Amniotic stem cell (primary cell): ENCODE results near the gene SENP1.
"Not testable (repeated sequence)": the region's sequence is repeated elsewhere in the genome, so short reads cannot be mapped to it uniquely, and the experiment has no call there.

Experiments
- DNase-seq: peaks from one replicate; lab custom pipeline; 2025; lab: John Stamatoyannopoulos, UW

Gene SENP1

DNA sequence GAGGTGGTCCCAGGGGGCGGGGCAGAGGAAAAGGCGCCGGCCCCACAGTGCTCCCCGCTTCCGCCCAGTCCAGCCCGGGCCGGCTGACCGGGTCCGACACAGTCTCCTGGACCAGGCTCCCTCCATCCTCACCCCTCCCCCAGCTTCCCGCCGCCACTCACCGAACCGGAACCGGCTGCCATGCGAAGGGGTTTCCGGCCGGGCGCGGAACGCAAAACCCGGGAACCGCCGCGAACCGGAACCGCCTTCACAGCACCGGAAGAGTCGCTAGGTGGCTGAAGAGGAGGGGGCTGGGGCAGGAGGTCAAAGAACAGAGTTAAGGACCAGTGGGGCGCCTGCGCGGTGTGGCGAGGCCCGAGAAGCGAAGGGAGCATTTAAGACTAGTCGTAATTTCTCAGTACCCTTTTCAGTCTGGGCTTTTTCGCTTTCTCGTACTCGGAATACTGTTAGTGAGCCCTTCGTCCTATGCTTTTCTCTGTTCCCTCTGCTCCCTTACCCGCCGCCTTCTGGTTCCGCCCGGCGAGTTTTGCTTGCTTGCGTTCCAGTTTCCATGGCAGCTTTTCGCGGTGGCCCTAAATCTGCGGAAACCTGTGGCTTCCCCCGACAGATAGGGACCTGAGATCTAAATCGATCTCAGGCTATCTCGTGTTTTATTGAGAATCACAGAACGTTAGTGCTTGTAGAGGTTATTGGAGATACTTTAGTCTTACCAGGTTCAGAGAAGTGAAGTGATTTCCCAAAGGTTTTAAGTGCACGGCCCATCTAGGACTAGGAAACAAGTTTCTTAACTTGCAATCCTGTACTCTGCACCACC is at the start of gene SENP1:
TSS of gene SENP1 (minus strand) at position 213 of the 814 bp plus-strand sequence. CDS start 4,607 bp downstream, outside the sequence.
- DNase-seq, result peak; percentile 58

- DNase-seq, result no peak
These were observed 45.4 kb upstream of the SENP1 start for GRCh38 chr12:48151103-48151771.

DNA sequence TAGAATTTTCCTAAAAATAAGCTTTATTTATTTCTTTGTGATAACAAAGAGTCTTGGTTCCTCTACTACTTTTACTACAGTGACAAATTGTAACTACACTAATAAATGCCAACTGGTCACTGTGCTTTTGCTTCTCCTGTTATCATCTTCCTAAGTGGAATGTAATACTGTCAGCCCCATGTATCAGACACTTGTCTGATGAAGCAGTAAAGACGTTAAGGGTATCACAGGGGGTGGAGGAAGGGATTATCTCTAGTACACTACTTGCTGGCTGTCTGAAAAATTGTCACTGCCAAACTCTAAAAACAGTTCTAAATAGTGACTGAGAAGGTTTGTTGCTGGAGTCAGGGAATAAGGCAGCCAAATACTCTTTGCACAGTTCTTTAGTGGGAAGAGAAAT is 40.1 kb upstream of the SENP1 start:
- no peak for DNase-seq

GRCh38 chr12:48143898-48144297 is 38.0 kb upstream of the SENP1 start:
- DNase-seq, result no peak

DNA sequence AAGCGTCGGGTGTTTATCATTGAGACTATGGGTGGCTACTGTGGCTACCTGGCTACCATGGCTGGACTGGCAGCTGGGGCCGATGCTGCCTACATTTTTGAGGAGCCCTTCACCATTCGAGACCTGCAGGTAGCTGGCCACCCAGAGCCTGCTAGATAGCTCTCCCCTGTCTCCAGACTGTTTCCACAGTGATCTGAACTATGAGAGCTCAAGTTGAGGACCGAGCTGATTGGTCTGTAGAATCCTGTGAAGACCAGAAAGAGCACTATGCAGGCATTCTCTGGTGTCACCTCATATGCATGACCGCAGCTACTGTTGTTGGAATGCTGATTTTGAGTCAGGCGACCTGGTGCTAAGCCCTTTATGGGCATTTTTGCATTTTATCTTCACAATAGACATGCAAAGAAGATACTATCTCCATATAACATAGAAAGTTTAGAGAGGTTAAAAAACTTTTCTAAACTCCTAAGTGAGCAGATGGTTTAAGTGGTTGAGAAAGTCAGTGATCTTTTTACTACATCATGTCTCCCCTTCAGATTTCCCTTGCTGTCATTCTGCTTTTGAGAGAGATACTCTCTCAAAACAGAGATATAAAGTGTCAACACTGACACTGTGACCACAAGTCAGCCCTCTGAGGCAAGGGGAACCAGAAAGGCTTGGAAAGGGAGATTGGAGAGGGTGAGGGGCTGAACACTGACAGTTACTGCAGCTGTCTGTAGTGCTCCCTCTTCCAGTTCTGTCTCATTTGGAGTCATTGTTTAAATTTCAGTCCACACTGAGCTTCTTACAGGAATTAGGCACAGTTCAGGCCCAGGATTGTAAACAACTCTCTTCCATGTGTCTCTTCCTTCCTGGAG is 37.2 kb upstream of the SENP1 start:
- DNase-seq, result no peak

DNA sequence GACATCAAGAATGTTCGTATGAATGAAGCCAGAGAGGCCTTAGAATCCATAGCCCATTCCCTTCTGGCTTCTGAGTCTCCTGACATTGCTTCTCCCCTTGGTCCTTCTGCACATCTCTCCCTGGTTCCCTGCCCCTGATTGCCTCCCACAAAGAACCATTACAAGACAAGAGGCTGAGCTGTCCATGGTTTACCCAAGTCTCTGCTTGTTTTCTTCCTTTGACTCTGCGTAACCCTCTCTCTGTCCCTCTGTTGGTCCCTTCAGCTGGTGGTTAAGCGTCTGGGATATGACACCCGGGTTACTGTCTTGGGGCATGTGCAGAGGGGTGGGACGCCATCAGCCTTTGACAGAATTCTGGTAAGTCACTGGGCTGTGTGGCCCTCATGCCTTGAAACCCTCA is 29.1 kb upstream of the SENP1 start:
- no peak for DNase-seq

DNA sequence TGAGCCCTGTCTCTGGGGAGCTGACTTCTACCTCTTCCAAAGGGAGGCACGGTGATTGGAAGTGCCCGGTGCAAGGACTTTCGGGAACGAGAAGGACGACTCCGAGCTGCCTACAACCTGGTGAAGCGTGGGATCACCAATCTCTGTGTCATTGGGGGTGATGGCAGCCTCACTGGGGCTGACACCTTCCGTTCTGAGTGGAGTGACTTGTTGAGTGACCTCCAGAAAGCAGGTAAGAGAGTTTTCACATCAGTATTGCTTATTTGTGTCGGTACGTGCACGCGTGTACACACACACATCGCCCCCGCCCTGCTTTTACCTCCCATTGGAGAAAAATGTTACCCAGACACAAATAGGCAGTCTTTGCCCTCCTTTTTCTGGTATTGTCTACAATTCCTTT is 26.9 kb upstream of the SENP1 start:
- DNase-seq, result no peak

- no peak for DNase-seq
These were observed 25.6 kb upstream of the SENP1 start for GRCh38 chr12:48131517-48131916.

DNA sequence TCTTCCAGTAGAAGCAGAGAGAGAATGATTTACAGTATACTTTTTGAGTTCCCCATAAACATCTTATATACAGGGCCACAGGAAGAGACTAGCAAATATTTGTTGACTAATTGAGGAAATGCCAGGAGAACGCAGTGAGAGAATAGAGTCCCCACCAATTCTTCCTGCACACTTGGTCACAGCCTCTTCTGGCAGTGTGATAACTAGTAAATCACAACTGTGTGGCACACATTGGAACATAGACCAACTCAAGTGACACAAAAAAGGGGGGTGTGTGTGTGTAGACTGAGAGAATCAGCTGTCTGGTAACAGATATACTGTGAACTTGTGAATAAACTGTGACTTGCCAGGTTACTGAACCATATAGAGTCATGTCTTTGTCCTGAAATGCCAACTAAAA is 23.5 kb upstream of the SENP1 start:
- DNase-seq, result no peak

GRCh38 chr12:48128800-48129199 is 22.9 kb upstream of the SENP1 start:
- no peak for DNase-seq

- DNase-seq, result no peak
These were observed 21.2 kb upstream of the SENP1 start for GRCh38 chr12:48126953-48127630.

GRCh38 chr12:48125985-48126384 is 20.1 kb upstream of the SENP1 start:
- no peak for DNase-seq

GRCh38 chr12:48125542-48125941 is 19.7 kb upstream of the SENP1 start:
- not testable (repeated sequence) for DNase-seq

DNA sequence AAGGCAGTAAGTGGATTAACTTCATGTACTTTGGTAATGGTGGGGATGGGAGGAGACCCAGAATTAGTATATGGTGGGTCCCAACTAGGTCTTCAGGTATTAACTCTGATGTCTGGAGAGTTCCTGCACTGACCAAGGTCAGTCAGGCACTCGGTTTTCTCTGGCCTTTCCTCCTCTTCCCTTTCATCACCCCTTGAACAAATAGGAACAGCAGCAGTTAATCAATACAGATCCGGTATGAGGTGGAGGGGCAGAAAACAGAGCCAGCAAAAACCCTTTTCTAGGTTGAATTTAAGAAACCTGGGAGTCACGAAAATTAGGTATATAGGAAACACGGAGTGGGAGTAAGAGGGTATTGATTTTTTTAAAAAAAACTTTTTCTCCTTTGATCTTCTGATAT is 17.3 kb upstream of the SENP1 start:
- DNase-seq, result no peak

DNA sequence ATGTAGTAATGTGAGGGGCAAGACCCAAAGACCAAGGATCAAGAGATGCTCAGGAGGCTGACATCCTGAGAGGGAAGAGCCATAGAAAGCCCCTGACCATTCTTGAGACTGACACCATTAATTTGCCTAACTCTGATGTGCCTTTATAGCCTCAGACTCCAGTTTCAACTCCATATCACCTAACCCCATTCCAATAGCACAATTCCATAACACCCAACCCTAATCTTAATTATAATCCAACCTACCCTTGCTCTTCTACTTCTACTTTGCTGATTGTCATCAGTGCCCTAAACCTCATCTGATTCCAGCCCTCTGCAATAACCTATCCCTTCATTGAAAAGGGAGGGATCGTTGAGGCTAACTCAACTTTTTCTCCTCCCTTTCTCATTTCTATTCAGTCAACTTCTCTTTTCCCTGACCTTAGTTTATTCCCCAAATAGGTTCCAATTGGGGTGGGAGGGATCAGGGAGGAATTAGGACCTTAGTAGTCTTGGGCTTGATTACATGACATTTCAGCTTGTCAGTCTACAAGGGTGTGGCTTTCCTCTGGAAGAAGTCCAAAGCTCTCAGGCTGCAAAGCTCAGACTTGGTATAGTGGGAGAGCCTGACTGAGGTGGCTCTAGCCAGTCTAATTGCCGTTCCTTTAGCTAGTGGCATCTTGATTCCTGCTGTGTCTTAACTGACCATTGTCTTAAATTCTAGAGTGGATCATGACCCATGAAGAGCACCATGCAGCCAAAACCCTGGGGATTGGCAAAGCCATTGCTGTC is 16.4 kb upstream of the SENP1 start:
- no peak for DNase-seq

- DNase-seq, result no peak
These were observed 15.6 kb upstream of the SENP1 start for GRCh38 chr12:48121522-48121921.

- DNase-seq, result no peak
These were observed 13.9 kb upstream of the SENP1 start for GRCh38 chr12:48119834-48120195.

DNA sequence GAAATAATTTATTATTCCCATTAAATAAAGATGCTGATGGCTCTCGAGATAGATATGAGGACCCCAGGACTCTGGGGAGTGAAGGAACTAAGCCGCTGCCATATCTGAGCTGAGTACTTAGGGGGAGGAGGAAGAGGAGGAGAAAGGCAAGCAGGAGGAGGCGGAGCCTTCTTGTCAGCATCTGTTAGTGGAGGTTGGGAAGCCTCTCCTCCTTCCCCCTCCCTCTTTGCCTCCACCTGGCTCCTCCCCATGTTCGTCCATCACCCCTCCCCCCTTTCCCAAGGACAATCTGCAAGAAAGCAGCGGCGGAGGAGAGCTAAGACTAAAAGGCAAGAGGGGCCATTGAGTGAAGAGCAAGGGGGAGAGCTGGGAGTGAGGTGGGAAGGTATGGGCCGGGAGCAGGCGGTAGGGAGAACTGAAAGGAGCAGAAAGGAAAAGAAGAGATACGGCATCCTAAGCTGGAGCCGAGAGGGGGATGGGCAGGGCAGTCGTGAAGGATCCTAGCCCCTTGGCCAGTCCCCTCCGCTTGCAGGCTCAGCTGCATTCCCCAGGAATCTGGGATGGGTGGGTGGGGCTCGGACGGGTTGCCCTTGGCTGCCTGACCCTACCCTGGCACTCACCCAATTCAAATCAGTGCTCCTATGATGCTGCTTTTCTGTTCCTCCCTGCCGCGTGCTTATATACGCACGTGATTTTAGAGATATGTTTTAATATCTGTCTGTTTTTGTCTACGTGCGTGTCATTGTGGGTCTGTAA is 13.4 kb upstream of the SENP1 start, which contains the start of gene PFKM:
TSS of gene PFKM (plus strand) at position 287 of the 756 bp plus-strand sequence. CDS start 3,411 bp downstream, outside the sequence.
- DNase-seq, result peak; percentile 81

DNA sequence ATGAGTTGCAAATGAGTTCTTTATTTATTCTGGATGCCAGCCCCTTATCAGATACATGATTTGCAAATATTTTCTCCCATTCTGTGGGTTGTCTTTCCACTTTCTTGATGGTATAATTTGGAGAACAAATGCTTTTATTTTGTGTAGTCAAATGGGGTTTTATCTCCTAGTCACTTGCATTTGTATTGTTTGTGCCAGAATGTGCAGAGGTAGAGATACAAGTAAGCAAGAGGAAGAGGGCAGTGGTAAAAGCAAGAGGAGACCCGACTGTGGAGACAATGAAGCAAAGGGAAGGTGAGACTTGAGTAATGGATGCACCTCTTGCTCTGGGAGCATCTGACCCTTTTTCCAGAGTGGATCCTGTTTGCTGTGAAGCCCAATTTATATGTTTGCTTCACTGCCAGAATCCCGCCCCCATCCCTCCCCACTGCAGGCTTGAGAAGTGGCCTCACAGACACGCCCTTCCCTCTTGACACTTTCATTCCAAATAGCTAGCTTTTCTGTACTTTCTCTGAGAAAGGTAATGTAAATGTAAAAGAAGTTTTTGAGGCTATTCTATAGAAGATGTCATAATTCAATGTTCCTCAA is 12.5 kb upstream of the SENP1 start:
- DNase-seq, result no peak

DNA sequence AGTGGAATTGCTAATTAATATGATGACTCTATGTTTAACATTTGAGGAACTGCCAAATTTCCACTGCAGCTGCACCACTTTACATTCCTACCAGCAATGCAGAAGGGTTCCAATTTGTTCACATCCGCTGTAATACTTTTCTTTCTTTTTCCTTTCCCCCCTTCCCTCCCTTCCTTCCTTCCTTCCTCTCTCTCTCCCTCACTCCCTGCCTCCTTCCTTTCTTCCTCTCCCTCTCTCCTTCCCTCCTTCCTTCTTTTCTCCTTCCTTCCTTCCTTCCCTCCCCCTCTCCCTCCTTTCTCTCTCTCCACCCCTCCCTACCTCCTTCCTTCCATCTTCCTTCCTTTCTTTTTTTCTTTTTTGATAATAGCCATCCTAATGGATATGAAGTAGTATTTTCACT is 10.1 kb upstream of the SENP1 start:
- DNase-seq, result no peak
